ENCODE data around the gene HPSE2. TPM values are rescaled to one million over a fixed set of nuclear protein-coding genes. Genes with fewer than 3 reads are reported as not detected.

The HPSE2 gene
- total RNA-seq, 1 donor from 2014 or later = not detected

GRCh38 chr10:98488669-98489430 is 746.8 kb downstream of the HPSE2 start:
- Mint-ChIP-seq H3K4me3 (no peak overlapping the region), H3K36me3 (ENCODE audit: low read depth) (no peaks in the 10 kb centered on the region), H3K4me1 (no peaks in the 10 kb centered on the region), H3K9me3 (no peaks in the 10 kb centered on the region), H3K27ac (ENCODE audit: unreplicated experiment) (no peak overlapping the region), H3K27me3 (ENCODE audit: low read depth) (no peaks in the 10 kb centered on the region)
- no peak for DNase-seq (ENCODE audit: low read depth, low spot score)
- TF ChIP-seq CTCF (conservative IDR thresholded peaks at IDR 0.05) = no peak

- Mint-ChIP-seq H3K27ac (ENCODE audit: unreplicated experiment) (no peak overlapping the region), H3K4me3 (no peak overlapping the region), H3K27me3 (ENCODE audit: low read depth) (no peaks in the 10 kb centered on the region), H3K4me1 (no peaks in the 10 kb centered on the region), H3K36me3 (ENCODE audit: low read depth) (no peaks in the 10 kb centered on the region), H3K9me3 (peaks cover 3% of the 10 kb centered on the region)
- no peak for DNase-seq (ENCODE audit: low read depth, low spot score)
- no peak for TF ChIP-seq CTCF (conservative IDR thresholded peaks at IDR 0.05)
Observed at GRCh38 chr10:98487649-98488048, 748.0 kb downstream of the HPSE2 start.

- H3K36me3 Mint-ChIP-seq (ENCODE audit: low read depth) = no peaks in the 10 kb centered on the region
- DNase-seq (ENCODE audit: low read depth, low spot score) = no peak
- peaks cover 3% of the 10 kb centered on the region for H3K9me3 Mint-ChIP-seq
- H3K4me3 Mint-ChIP-seq = no peak overlapping the region
- no peaks in the 10 kb centered on the region for H3K27me3 Mint-ChIP-seq (ENCODE audit: low read depth)
- no peak overlapping the region for H3K27ac Mint-ChIP-seq (ENCODE audit: unreplicated experiment)
- TF ChIP-seq CTCF (conservative IDR thresholded peaks at IDR 0.05) = no peak
- no peaks in the 10 kb centered on the region for H3K4me1 Mint-ChIP-seq
Observed at GRCh38 chr10:98486421-98486820, 749.2 kb downstream of the HPSE2 start.

GRCh38 chr10:98485959-98486358 is 749.7 kb downstream of the HPSE2 start:
- H3K36me3 Mint-ChIP-seq (ENCODE audit: low read depth) = no peaks in the 10 kb centered on the region
- no peaks in the 10 kb centered on the region for H3K27me3 Mint-ChIP-seq (ENCODE audit: low read depth)
- DNase-seq (ENCODE audit: low read depth, low spot score) = no peak
- no peak overlapping the region for H3K4me3 Mint-ChIP-seq
- no peaks in the 10 kb centered on the region for H3K4me1 Mint-ChIP-seq
- peaks cover 3% of the 10 kb centered on the region for H3K9me3 Mint-ChIP-seq
- no peak for TF ChIP-seq CTCF (conservative IDR thresholded peaks at IDR 0.05)
- no peak overlapping the region for H3K27ac Mint-ChIP-seq (ENCODE audit: unreplicated experiment)

- H3K9me3 Mint-ChIP-seq = peaks cover 3% of the 10 kb centered on the region
- peaks cover 1% of the 10 kb centered on the region for H3K4me1 Mint-ChIP-seq
- no peak overlapping the region for H3K4me3 Mint-ChIP-seq
- H3K36me3 Mint-ChIP-seq (ENCODE audit: low read depth) = no peaks in the 10 kb centered on the region
- no peaks in the 10 kb centered on the region for H3K27me3 Mint-ChIP-seq (ENCODE audit: low read depth)
- no peak for DNase-seq (ENCODE audit: low read depth, low spot score)
- no peak for TF ChIP-seq CTCF (conservative IDR thresholded peaks at IDR 0.05)
- H3K27ac Mint-ChIP-seq (ENCODE audit: unreplicated experiment) = no peak overlapping the region
Observed at GRCh38 chr10:98483658-98484057, 752.0 kb downstream of the HPSE2 start.
